GM12875 (cell line): ENCODE measurements around the gene STK24.

Experiments
- H3K4me3 ChIP-seq: one replicate; pipeline ENCODE4 v1.5.1; 2011; ENCODE audit warnings: low read depth, low read length, control low read depth
- CTCF ChIP-seq: IDR thresholded peaks from 2 replicates; pipeline ENCODE4 v1.5.1; 2011; ENCODE audit warnings: low read depth, mild to moderate bottlenecking, control low read depth, inconsistent platforms, low read length, moderate library complexity, borderline replicate concordance; ENCODE audit not compliant: insufficient read depth

Gene STK24

GRCh38 chr13:98457053-98457452 is 119.9 kb downstream of the STK24 start:
- no peak overlapping the region for H3K4me3 ChIP-seq
- no peak for TF ChIP-seq CTCF

DNA sequence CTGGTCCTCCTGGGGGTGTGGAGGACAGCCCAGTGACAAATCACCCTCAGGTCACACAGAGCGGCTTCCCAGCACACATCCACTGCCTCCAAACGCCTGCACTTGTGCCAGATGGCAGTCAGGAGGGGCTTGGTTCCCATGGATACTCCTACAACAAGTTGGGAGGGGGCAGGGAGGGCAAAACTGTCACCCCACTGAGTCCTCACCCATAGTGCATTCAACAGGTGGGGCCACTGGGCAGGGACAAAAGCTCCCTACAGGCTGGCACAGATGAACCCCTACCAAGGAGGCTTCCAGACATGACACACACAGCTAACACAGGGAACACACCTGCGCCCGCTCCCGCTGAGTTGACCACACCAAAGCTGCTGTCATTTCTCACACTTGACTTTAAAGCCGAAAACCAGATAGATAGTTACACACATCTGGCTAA is 120.5 kb downstream of the STK24 start:
- H3K4me3 ChIP-seq = no peak overlapping the region
- no peak for TF ChIP-seq CTCF

DNA sequence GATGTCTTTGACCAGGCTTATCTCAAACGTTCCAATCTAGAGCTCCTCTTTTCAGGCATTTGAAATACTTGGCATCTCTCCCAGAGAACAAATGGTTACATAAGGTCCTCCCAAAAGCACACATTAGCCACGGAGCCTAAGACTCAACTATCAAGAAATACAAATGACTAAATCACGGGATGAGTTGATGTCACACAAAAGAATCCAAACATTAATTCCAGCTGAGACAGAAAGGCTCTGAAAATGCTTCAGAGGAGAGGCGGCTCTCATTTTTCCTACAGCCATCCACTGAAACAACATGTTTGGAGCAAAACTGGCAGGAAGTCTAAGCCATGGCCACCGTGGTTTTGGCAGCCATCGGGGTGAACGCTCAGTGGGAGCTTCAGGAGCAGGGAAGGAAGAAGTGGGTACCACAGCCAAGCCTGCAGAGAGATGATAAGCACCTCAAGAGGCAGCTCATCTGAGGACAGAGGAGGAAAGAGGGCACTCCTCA is 122.5 kb downstream of the STK24 start:
- no peak overlapping the region for H3K4me3 ChIP-seq
- TF ChIP-seq CTCF = no peak

DNA sequence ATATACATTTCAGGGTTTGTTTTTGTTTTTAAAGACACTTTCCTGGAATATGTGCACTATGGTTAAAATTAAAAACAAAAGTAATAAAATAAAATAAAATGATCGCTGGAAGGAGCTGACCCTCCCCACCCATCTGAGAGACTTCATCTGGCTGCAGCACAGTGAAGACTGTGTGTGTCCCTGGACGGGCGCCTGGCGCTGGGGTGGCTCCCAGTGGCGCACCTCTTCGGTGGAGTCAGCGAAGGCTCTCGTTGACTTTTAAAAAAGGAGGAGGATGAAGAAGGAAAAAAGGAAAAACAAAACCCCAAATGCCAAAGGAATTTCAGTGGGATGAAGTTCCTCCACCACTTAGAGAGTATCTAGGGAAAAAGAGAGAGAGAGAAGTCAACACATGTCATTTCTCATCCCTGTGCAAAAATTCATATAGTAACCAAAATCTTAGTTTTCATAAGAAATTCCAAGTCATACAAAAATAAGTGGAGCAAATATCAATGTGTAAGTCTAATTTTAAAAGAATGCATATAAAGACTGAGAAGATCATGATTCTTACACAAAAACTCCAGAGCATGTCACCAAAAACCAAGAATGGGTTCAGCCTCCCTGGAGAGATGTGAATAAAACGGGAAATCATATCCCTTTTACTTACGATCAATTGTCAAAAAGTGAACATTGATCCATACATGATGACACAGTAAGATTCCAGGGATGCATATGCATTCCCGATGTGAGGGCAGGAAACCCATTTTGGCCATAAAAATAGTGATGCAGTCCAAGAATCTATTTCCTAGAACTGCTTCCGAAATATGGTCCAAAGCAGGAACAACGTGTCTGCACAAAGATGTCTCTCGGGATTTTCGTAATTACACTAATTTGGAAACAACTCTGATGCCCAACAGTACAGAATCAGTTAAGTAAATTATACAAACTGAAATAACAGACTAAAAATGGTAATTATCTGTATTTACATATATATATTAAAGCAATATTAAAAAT is 123.8 kb downstream of the STK24 start:
- H3K4me3 ChIP-seq = no peak overlapping the region
- no peak for TF ChIP-seq CTCF

DNA sequence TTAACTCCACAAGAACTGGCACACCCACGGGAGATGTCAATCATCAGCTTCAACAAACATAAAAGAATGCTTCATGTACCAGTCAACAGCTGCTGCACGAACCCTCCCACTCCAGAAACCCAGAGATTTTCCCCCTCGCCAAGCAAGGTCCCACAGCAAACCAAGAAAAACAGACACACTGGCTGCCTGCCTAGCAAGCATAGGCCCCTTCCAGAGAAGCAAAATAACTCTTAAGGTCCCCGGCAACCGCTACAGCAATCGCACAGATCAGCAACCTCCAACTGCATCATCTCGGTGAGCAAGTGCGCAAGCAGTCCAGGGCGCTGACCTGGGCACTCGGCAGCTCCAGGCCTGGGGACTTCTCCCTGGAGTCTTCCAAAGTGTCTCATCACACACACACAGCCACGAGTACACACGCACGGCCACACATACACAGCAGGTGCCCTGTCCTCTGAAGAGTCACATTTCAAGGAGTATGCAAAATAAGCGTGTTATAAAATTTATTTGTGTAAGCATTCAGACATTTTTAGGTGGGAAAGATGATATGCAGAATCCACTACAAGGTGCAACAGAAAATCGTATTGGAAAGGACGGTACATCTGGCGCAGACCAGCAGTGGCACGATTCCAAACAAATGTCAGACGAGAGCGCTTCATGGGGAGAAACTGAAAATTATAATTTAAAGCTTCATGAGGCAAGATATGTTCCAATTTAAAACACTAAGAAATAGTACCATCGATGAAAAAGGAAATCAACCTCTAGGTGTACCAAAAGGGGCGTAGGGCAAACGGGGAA is 125.0 kb downstream of the STK24 start:
- no peak for TF ChIP-seq CTCF
- H3K4me3 ChIP-seq = no peak overlapping the region

DNA sequence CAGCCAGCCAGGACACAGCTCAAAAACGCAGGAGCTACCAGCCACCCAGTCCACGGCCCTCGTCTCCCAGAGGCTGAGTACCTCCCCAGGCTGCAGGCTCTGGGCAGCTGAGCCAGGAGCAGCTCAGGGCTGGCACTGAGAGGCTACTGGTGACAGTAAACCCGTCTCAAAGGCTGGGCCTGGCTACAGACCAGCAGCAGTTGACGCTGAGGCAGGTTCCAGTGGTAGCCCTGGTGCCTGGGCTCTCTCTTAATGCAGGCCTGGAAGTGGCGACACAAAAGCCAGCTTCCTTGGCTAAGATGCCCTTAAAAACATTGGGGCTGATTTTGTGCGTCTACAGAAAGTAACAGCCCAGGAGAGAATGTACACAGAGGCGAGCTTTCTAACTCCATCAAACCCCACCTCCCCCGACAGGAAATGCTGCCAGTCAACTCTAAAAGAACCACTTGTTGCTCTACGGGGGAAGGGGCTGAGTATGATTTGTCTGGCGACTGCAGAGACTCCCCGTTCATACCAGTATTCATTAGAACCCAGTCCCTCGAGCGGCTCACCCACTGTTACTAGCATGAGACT is 126.3 kb downstream of the STK24 start:
- no peak for TF ChIP-seq CTCF
- H3K4me3 ChIP-seq = no peak overlapping the region
